GM21529 (cell line): Measurements from ENCODE around the gene ZNF516.
"Not testable (repeated sequence)": the region's sequence is repeated elsewhere in the genome, so short reads cannot be mapped to it uniquely, and the experiment has no call there.

Experiments used
- ATAC-seq: cut with Tn5 transposase; IDR thresholded peaks from one replicate; pipeline ENCODE4 v1.9.1; 2021; ENCODE audit not compliant: unreplicated experiment

ZNF516 gene, protein sequence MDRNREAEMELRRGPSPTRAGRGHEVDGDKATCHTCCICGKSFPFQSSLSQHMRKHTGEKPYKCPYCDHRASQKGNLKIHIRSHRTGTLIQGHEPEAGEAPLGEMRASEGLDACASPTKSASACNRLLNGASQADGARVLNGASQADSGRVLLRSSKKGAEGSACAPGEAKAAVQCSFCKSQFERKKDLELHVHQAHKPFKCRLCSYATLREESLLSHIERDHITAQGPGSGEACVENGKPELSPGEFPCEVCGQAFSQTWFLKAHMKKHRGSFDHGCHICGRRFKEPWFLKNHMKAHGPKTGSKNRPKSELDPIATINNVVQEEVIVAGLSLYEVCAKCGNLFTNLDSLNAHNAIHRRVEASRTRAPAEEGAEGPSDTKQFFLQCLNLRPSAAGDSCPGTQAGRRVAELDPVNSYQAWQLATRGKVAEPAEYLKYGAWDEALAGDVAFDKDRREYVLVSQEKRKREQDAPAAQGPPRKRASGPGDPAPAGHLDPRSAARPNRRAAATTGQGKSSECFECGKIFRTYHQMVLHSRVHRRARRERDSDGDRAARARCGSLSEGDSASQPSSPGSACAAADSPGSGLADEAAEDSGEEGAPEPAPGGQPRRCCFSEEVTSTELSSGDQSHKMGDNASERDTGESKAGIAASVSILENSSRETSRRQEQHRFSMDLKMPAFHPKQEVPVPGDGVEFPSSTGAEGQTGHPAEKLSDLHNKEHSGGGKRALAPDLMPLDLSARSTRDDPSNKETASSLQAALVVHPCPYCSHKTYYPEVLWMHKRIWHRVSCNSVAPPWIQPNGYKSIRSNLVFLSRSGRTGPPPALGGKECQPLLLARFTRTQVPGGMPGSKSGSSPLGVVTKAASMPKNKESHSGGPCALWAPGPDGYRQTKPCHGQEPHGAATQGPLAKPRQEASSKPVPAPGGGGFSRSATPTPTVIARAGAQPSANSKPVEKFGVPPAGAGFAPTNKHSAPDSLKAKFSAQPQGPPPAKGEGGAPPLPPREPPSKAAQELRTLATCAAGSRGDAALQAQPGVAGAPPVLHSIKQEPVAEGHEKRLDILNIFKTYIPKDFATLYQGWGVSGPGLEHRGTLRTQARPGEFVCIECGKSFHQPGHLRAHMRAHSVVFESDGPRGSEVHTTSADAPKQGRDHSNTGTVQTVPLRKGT

DNA sequence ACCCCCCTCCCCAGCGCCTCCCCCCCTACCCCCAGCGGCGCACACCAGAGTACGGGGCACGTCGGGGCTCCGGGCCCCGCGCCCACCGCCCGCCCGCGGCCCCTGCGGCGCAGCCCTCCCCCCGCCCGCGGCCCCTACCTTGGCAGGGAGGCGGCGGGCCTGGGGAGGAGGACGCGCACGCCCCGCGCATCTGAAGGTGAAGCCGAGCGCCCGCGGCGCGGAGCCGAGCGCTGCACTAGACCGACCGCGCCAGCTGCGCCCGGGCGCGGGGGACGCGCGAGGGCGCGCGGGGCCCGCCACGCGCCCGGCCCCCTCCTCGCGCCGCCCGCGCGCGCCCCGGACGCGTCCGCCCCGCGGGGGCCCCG is at the start of gene ZNF516:
Gene ZNF516 (minus strand): TSS at position 237 of the 365 bp plus-strand sequence. CDS start 52,188 bp downstream, outside the sequence.
- peak; percentile 10 for ATAC-seq

DNA sequence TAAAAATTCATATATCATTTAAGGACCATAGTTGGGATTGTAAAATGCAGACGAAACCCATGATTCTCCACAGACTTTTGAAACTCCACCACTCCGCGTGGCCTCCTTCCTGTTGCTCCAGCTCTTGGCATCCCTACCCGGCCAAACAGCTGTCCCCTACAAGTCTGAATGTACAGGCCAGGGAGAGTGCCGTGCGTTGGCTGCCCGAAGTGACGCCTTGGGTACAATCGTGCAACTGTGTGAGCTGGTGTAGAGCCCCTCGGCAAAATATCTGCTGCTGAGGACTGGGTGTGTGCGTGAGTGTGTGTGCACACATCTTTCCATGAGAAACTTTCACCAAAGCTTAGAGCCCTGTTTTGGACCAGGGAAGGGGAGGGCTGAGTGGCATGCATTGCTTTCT is 43.8 kb upstream of the ZNF516 start:
- ATAC-seq, result no peak

DNA sequence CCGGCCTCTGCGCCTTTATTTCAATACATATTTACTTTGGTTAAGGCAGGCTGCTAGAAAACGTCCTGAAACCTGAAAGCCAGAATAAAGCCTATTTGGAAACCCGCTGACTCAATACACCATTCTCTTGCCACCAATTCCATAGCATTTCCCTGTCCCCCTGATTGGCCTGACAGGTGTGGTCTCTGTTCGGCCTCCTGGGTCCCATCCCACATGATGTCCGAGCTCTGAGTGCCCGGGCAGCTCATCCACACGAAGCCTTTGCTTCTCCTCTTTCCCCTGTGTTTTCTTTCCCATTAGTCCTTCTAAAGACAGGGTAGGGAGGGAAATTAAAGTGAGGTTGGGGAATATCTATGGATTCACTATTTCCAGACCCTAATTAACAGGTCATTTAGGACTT is 42.6 kb upstream of the ZNF516 start:
- no peak for ATAC-seq

DNA sequence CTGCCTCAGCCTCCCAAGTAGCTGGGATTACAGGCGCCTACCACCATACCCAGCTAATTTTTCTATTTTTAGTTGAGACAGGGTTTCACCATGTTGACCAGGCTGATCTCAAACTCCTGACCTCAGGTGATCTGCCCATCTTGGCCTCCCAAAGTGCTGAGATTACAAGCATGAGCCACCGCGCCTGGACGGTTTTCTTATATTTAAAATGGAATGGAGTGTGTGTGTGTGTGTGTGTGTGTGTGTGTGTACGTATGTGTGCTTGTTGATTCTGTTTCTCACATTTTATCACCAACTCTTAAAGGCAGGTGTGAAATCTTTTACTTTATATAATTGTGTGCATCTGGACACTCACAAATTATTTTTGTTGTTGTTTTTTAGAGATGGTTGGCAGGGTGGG is 41.6 kb upstream of the ZNF516 start:
- ATAC-seq, result not testable (repeated sequence)

DNA sequence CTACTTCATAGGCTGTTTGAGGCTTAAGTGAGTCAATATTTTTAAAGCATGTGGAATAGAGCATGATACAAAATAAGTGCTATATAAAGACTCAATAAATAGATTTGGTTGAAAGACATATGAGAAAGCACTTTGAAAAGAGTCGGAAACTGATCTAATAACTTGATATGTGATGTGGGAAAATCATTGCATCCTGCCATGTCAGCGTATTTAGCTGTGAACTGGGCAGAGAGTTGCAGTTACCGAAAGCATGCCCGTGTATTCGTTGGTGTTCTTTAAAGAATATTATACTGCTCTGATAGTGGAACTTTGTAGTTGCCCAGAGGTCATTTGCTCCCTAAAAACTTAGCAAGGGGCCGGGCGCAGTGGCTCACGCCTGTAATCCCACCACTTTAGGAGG is 37.8 kb upstream of the ZNF516 start:
- no peak for ATAC-seq

DNA sequence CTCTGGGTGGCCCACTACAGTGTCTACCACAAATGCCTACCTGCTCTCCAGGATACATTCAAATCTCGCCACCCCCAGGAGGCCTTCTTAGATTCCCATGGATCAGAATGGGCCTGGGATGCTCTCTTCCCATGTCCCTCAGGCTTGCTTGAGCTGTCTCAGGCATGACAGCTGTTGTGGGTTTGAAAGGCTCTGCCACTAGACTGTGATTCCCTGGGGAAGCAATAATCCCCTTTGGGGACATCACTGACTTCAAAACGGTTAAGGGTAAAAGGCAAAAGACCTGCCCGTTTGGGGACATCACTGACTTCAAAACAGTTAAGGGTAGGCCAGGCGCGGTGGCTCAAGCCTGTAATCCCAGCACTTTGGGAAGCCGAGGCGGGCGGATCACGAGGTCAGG is 35.8 kb upstream of the ZNF516 start:
- no peak for ATAC-seq

DNA sequence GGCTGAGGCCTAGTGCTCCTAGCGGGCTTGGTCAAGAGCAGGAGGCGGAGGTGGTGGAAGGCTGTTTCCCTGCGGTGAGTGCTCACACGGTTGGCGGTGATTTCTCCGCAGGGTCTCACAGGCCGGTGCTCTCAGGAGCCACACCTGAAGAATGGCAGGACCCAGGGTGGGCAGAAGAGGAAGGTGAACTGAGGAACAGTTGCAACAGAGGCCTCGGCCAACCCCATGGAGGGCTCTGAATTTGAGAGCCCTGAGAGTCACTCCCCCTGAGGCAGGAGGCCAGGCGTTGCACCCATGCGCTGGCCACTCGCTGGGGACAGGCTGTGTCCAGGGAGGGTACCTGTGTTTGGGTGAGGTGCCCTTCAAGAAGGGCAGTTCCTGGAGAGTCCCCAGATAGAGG is 35.3 kb upstream of the ZNF516 start:
- ATAC-seq, result no peak

DNA sequence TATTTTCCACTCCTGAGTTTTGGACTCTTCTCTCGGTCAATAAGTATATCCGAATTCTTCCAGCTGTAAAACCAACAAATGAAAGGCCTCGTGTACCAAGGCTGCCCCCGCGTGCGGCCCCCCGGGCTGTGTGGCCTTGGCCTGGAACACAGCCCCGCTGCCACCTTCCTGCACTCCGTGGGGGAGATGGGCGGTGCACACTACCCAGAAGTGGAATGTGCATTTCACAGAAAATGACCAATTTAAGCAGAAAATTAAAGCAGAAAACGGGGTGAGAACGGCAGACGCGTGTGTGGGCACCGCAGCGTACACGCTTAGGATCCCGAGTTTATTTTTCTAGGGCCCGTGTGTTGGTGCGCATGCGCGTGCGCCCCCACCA is 34.4 kb upstream of the ZNF516 start:
- no peak for ATAC-seq

DNA sequence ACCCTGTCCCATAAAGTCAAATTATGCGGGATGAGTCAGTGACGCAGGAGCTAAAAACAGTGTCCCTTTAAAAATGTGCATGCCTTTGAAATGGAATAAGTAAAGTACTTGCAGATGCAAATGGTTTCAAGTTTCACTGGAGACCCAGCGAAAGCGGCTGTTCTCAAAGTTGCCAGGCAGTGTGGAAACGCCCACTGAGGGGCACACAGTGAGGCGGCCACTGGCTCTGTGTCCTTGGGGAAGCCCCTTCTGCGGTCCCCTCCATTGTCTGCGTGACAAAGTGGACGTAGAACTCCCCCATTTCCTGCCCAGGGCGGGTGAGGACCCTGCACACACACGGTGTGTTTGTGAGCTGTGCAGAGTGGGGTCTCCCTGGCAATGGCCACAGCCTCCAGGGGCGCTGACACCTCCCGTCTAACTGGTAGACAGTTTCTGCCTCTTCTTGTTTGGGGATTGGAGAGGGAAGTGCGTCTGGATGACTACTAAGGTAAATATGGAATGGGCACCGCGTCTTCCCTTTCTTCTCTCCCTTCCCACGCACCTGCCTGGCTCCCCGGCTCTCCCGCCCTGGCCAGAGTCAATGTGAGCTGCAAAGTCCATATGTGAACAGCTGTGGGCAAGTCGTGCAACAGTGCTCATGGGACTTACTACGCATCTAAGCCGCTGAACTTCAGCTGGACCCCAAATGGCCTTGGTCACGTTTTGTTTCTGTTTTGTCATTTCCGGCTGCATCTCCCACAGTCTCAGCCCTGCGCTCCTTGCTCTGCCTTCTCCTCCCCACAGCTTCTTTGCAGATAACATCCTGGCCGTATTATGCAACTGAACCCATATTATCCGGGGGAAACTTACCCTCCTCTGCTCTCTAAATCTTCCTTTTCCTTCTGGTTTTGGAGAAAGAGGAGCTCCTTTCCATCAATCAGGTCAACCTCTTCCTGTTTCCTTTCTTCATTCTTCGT is 33.7 kb upstream of the ZNF516 start:
- ATAC-seq, result peak; percentile 47

DNA sequence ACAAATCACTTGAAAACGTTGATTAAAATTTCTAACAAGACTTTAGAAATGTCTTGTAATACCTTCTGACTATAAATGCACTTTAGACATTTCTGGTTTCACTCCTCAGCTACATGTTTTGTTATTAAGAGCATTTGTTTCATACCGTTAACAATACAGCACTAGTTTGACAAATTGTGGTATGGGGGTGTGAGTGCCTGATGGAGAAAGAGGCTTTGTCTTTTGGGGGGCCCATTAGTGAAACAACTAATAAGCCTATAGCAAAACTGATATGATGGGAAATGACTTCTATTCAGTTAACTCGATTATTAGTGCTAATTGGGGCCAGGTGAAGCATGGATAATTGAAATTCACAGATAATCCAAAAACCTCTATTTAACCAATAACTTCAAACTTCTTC is 30.9 kb upstream of the ZNF516 start:
- no peak for ATAC-seq

DNA sequence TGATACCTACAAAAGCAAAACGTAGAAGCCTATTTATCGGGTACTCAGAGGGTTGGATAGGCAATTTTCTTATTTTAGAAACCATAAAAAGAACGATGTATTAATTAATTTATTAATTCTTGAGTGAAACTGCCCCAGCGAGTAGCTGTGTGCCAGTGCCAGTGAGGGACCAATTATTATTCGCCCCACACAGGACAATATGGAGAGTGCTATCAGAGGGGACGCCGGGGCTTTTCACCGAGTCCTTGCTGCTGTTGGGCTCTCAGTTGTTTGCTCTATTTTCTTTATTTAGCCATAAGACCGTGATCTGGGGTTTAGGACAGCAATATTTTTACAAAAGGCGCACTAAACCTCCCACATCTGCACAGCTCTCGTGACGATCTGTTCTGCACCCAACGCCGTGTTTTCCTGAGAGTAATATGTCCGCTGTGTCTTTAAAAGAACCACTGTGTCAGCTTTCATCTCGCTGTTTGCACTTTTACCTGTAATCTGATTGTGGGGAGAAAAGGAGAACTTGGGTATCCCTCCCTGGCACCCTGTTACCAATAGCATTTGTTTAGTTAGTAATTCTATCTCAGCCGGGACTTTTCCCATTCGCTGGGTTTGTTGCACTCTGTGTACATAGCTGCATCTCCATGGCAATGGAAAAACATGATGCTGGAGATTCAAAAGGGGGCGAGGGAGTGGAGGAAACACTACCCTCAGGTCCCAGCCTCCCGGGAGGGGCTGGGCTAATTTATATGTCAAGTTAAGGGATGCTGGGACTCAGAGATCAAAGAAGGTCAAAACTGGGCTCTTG is 30.1 kb upstream of the ZNF516 start:
- no peak for ATAC-seq

DNA sequence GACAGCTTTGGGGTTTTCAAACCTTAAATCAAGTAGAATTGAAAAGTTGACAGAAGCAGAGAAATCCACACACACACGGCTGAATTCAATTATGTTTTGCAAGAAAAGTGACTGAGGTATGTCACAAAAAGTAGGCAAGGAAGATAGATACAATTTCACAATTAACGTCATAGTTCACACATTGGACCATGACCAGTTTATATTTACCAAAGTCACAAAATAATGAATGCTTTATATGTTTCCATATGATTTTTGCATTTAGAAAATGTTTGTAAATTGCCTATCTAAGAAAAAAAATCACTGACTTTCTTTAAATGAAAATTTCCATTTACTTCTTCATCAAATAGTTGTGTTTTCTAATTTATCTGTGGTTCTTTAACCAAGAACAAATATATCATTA is 29.4 kb upstream of the ZNF516 start:
- ATAC-seq, result no peak

DNA sequence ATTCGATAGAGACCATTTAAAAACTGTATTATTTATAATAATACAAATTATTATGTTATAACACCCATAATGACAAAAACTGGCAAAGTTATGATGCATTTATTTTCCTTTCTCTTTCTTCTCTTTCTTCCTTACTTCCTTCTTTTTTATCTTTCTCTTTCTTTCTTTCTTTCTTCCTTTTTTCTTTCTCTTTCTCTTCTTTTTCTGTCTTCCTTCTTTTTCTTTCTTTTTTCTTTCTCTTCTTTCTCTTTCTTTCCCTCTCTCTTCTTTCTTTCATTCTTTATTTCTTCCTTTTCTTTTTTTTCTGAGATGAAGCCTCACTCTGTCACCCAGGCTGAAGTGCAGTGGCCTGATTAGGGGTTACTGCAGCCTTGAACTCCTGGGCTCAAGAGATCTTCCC is 27.5 kb upstream of the ZNF516 start:
- no peak for ATAC-seq

DNA sequence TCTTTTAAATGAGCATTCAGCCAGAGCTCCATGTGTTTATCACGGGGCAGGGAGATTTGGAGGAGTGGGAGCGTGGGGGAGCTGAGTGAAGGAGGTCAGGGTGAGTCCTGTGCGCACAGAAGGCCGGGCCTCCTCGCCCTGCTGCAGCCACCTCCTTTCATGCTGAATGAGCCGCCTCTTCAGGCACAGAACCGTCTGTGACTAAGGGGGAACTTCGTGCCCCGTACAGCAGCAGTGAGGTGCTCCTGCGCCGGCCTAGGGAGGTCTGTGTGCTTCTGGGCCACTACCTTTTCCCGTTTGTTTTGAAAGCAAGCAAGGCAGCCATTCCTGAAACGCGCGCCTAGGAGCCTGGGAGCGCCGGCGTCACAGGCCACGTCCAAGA is 27.1 kb upstream of the ZNF516 start:
- ATAC-seq, result no peak

DNA sequence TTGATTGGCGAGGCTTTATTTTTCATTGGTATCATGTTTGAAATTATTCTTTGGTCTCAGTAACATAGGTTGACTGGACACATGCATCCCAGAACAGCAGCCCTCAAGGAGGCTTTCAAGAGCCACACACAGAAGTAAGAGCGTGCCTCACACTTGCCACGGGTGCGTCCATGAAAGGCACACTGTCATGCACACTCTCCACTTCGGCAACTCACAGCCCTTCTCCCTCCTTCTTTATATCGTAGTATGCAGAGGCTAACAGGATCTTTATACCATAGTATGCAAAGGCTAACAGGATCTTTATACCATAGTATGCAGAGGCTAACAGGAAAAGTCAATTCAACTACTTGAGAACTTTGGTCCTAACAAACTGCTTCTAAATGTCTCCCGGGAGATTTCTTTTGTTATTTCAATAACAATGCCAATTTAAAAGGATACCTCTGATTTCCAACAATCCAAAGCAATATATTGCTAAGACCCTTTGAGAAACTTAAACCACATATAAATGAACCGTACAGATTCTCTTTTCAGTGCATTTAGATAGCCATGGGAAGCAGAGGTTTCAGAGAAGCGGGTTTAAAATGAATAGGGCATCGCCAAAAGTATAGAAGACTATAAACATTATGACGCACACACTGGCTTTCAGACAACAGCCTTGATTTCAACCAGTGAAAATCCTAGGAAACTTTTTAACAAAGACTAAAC is 26.5 kb upstream of the ZNF516 start:
- ATAC-seq, result no peak

DNA sequence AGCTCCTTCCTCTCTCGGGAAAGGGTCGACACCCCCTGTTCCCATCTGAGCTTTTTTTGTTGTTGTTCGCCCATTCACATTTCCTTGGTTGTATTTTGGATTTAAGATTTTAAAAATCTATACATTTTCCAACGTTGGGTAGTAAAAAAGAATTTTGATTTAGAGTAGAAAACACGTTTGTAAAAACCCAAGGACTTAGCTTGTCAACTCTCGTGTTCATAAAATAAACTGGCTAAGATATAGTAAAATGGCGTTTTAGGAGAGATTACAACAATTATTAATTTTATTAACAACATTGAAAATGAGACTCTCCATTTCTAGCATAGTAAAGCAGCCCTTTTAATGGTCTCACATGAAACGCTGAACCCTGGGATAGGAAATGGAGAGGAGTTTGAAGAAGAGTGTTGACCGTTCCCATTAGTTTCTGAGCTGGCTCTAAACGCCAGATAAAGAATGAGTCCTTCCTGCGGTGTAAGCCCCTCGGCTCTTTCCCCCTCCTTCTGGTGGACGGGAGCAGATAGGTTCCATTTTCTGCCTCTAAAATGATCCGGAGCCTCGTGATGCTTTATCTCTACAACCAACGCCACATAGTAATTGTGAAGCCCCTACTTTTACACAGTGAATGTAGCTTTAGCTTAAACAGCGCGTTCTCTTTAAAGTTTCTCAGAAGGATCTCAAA is 24.0 kb upstream of the ZNF516 start:
- ATAC-seq, result no peak

DNA sequence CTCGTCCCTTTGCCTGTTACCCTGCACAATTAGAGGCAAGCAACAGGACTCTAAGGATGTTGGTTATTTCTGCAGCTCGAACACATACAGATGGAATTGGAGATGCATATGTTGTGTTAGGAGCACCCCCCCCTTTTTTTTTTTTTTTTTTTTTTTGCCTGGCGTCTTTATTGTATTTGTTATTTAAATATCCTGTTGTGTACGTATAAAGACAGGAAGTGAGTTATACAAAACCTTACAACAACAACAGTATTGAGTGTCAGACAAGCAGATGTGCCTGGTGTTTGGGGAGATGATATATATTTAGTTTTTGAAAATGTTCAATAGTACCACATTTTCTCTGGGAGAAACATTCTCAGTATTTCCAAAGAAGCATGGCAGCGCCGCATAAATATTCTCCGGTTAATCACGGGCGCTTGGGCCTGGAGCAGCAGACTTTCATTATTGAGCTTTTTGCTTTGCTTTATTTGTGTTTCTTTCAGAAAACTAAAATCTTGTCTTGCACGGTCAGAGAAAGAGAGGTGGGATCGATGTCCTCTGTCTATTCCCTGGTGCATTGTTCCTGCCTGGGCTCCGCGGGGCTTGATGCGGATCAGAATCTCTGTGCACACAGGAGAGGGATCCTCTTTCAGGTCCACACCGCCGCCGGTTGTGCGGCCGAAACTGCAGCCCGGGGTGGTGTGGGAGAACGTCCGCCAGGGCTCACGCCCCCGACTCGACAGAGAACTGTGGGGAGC is 23.2 kb upstream of the ZNF516 start:
- ATAC-seq, result no peak

DNA sequence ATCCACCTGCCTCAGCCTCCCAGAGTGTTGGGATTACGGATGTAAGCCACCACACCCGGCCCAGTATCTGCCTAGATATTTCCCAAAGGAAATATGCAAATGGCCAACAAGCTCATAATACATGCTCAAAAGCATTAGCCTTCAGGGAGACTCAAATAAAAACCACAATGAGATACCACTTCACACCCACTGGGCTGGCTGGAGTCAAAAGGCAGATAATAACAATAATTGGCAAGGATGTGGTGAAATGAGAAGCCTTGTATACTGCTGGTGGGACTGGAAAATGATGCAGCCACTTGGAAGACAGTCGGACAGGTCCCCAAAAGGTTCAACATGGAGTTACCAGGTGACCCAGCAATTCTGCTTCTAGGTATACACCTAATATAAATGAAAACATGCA is 20.5 kb upstream of the ZNF516 start:
- ATAC-seq, result no peak
